Measurements from ENCODE around the gene RGS6.

DNA sequence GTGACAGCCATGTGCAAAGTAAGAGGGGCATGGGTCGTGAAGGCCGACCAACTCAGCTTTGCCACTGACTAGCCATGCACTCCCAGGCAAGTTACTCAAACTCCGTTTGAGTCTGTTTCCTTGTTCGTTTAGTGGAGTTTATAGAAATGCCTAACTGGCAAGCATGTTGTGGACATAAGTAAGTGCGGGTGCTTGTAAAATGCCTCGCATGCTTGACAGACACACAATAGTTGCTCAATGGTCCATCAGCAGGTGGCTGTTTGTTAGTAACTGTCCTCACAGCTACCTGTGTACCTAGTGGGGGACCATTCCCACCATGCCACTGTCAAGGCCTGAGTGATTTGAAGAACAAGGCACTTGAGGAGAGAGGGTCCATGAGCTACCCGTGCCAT lies 623.4 kb downstream of the RGS6 start:
- TF ChIP-seq, protein P1, sequence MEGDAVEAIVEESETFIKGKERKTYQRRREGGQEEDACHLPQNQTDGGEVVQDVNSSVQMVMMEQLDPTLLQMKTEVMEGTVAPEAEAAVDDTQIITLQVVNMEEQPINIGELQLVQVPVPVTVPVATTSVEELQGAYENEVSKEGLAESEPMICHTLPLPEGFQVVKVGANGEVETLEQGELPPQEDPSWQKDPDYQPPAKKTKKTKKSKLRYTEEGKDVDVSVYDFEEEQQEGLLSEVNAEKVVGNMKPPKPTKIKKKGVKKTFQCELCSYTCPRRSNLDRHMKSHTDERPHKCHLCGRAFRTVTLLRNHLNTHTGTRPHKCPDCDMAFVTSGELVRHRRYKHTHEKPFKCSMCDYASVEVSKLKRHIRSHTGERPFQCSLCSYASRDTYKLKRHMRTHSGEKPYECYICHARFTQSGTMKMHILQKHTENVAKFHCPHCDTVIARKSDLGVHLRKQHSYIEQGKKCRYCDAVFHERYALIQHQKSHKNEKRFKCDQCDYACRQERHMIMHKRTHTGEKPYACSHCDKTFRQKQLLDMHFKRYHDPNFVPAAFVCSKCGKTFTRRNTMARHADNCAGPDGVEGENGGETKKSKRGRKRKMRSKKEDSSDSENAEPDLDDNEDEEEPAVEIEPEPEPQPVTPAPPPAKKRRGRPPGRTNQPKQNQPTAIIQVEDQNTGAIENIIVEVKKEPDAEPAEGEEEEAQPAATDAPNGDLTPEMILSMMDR (IDR thresholded peaks at IDR 0.05; ENCODE audit: low read length), result no peak
- TF ChIP-seq EZH2 (IDR thresholded peaks at IDR 0.05; ENCODE audit: borderline replicate concordance, low read length), result no peak

Data from OCI-LY1 (cell line).